ENCODE measurements around the gene IGSF3. TPM values are rescaled to one million over a fixed set of nuclear protein-coding genes. Genes with fewer than 3 reads are reported as not detected.

The IGSF3 gene
- total RNA-seq, 1 experiment from 2014 or later, result 3.5 TPM

GRCh38 chr1:116585886-116586285 lies 81.6 kb downstream of the IGSF3 start:
- no TSS peak for BruUV-seq (replicated peaks)
- Mint-ChIP-seq H3K4me1 (ENCODE audit: insufficient read depth, unreplicated experiment) (peaks cover 9% of the 10 kb centered on the region), H3K27ac (ENCODE audit: low read depth, unreplicated experiment) (no peak overlapping the region), H3K36me3 (ENCODE audit: insufficient read depth, unreplicated experiment) (peaks cover 6% of the 10 kb centered on the region), H3K4me3 (ENCODE audit: unreplicated experiment) (no peak overlapping the region), H3K27me3 (ENCODE audit: insufficient read depth, unreplicated experiment) (no peaks in the 10 kb centered on the region), H3K9me3 (ENCODE audit: unreplicated experiment) (no peaks in the 10 kb centered on the region)
- intact Hi-C loops (cut with micrococcal nuclease), result no loop called here
- DNase-seq (ENCODE audit: unreplicated experiment), result no peak
- no peak for TF ChIP-seq CTCF (IDR thresholded peaks at IDR 0.05; ENCODE audit: unreplicated experiment)
- CTCF ChIA-PET, result interaction anchor here (0.6 to 1.9 kb wide), 2 partner anchors 10 to 375 kb away, joined by 3 to 8 read pairs; no protein-coding TSS in a partner anchor
- POLR2A ChIA-PET, result no interaction called here

- no peaks in the 10 kb centered on the region for H3K36me3 Mint-ChIP-seq (ENCODE audit: insufficient read depth, unreplicated experiment)
- no peaks in the 10 kb centered on the region for H3K9me3 Mint-ChIP-seq (ENCODE audit: unreplicated experiment)
- no peak for DNase-seq (ENCODE audit: unreplicated experiment)
- no peaks in the 10 kb centered on the region for H3K4me1 Mint-ChIP-seq (ENCODE audit: insufficient read depth, unreplicated experiment)
- CTCF ChIA-PET, result interaction anchor here (0.8 to 1.3 kb wide), 2 partner anchors 14 to 431 kb away, joined by 5 read pairs; no protein-coding TSS in a partner anchor
- POLR2A ChIA-PET, result no interaction called here
- intact Hi-C loops (cut with micrococcal nuclease), result no loop called here
- H3K27me3 Mint-ChIP-seq (ENCODE audit: insufficient read depth, unreplicated experiment), result no peaks in the 10 kb centered on the region
- no peak overlapping the region for H3K4me3 Mint-ChIP-seq (ENCODE audit: unreplicated experiment)
- no TSS peak for BruUV-seq (replicated peaks)
- H3K27ac Mint-ChIP-seq (ENCODE audit: low read depth, unreplicated experiment), result no peak overlapping the region
- TF ChIP-seq CTCF (IDR thresholded peaks at IDR 0.05; ENCODE audit: unreplicated experiment), result no peak
Measured at GRCh38 chr1:116581323-116581885, 86.1 kb downstream of the IGSF3 start.

GRCh38 chr1:116580446-116581322 lies 86.8 kb downstream of the IGSF3 start:
- no peaks in the 10 kb centered on the region for H3K9me3 Mint-ChIP-seq (ENCODE audit: unreplicated experiment)

More at GRCh38 chr1:116580446-116581322, 86.8 kb downstream of the IGSF3 start:
- DNase-seq (ENCODE audit: unreplicated experiment), result no peak
- ChIA-PET POLR2A (no interaction called here), CTCF (interaction anchor here (0.6 to 0.8 kb wide), 2 partner anchors 175 to 430 kb away, joined by 3 to 5 read pairs; no protein-coding TSS in a partner anchor)
- no peak overlapping the region for H3K27ac Mint-ChIP-seq (ENCODE audit: low read depth, unreplicated experiment)
- TF ChIP-seq CTCF (IDR thresholded peaks at IDR 0.05; ENCODE audit: unreplicated experiment), result no peak
- BruUV-seq (replicated peaks), result no TSS peak
- H3K36me3 Mint-ChIP-seq (ENCODE audit: insufficient read depth, unreplicated experiment), result peaks cover 3% of the 10 kb centered on the region
- H3K4me3 Mint-ChIP-seq (ENCODE audit: unreplicated experiment), result no peak overlapping the region
- H3K27me3 Mint-ChIP-seq (ENCODE audit: insufficient read depth, unreplicated experiment), result no peaks in the 10 kb centered on the region
- H3K4me1 Mint-ChIP-seq (ENCODE audit: insufficient read depth, unreplicated experiment), result no peaks in the 10 kb centered on the region
- intact Hi-C loops (cut with micrococcal nuclease), result no loop called here

Measured in MCF 10A (cell line).